ENCODE measurements around the gene KLHDC7B.
"Not testable (repeated sequence)": the region's sequence is repeated elsewhere in the genome, so short reads cannot be mapped to it uniquely, and the experiment has no call there.

KLHDC7B gene

DNA sequence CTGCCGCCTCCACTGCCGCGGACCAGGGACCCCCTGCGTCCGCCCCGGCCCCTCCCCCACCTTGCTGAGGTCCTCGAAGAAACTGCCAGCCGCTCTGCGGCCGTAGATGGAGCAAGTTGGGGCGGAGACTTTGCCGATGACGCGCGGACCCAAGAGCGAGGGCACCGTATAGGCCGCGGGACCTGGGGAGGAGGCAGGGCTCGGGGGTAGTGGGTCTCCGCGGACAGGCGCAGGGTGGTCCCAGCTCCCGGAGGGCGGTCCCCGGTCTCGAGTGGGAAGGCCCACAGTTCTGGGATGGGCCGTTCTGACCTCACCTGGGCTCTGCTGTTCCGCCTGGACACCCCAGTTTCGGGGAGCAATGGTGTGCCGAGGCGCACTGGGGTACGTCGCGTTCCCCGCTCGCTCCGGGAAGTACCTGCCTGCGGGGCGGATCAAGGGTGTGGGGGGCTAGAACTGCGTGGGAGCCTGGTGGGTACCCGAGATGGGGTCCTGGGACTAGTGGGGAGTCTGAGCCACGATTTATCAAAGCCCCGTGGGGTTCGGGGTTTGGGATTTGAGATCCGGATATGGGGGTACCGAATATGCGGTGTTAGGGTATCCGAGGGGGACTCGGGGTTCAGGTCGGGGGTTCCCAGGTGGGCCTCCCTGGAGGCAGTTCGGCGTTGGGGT lies 14.7 kb upstream of the KLHDC7B start:
- DNase-seq, result peak; percentile 92

DNA sequence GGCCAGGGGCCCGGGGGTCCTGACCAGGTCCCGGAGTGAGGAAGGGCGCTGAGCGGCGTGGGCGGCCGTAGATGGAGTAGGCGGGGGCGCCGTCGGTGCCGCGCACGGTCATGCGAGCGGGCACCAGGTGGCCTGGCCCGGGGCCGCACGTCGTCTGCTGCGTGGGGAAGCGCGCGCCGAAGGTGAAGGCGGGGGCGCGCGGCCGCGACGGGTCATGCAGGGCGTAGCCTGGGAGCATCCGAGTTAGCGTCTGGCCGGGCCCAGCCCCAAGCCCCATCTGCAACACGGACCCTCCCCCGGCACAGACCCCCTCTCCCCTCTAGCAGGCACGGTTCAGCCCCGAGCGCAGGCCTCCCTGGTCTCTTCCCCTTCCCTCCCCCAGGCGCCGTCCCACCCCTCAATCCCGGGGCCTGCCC lies 14.1 kb upstream of the KLHDC7B start:
- DNase-seq, result peak; percentile 87

DNA sequence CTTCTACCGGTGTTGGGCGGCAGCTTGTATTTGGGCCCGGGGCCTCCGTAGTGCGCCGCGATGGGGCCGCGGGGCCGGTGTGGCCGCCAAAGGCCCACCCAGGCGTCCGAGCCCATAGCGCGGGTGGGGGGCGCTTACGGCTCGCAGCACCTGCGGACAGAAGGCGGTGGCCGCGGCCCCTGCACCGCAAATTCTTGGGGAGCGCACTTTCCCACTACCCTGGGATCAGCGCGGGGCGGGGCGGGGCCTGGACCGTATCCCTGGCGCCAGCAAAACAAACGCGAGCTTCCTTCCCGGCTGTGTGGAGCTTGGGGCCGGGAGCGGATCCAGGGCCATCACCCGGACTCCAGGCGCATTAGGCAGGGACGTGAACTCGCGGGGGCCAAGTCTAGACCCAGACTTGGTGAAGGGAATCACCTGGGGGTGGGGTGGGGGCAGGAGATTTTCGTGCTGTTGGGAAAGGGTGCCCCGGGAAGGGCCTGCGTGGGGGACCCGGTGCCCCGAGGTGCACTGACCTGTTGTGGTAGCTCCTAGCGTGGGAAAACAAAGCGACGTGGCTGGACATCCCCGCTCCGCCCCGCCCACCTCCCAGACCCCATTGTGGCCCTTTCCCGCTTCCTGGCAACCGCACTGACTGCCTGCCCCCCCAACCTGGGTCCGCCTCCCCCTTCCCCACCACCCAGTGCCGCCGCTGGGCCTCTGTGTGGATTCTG lies 13.6 kb upstream of the KLHDC7B start:
- no peak for DNase-seq

DNA sequence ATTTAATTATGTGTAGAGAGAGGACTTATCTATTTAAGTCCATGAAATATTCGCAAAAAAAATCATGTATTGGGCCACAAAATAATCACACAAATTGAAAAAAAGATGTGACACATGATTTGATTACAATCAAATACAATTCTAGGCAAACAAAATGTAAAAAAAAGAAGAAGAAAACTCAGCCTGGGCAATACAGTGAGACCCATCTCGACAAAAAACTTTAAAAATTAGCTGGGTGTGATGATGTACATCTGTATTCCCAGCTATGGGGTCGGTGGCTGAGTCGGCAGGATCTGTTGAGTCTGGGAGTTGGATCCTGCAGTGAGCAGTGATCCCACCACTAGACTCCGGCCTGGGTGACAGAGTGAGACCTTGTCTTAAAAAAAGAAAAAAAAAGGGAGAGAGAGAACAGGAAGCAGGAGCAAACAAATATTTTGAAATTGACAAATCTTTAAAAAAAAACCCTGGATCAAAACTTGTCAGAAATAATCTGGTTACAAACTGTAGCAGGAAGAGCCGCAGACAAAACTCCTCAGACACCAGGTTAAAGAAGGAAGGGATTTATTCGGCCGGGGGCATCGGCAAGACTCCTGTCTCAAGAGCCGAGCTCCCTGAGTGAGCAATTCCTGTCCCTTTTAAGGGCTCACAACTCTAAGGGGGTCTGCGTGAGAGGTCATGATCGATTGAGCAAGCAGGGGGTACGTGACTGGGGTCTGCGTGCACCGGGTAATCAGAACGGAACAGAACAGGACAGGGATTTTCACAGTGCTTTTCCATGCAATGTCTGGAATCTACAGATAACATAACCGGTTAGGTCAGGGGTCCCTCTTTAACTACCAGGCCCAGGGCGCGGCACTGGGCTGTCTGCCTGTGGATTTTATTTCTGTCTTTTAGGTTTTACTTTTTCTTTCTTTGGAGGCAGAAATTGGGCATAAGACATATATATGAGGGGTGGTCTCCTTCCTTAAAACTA lies 12.6 kb upstream of the KLHDC7B start:
- no peak for DNase-seq

DNA sequence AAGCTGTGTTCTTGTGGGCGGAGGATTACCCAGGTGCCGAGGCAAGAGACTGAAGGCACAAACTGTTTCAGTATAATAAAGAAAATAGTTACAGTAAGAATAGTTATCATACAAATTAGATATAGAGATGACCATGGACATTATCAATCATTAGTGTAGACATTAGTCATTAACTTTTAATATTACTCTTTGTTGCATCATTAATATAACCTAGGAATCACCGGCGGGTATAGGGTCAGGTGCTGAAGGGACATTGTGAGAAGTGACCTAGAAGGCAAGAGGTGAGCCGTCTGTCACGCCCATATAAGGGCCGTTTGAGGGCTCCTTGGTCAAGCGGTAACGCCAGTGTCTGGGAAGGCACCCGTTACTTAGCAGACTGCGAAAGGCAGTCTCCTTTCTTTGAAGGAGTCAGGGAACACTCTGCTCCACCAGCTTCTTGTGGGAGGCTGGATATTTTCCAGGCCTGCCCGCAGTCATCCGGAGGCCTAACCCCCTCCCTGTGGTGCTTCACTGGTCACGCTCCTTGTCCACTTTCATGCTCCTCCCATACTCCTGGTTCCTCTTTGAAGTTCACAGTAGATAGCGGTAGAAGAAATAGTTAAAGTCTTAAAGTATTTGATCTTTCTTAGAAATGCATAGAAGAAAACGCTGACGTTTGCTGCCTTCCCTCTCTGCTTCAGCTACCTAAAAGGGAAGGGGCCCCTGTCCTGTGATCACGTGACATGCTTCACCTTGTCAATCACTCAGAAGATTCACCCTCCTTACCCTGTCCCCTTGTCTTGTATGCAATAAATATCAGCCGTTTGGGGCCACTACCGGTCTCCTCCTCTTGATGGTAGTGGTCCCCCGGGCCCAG lies 11.6 kb upstream of the KLHDC7B start:
- DNase-seq, result not testable (repeated sequence)

DNA sequence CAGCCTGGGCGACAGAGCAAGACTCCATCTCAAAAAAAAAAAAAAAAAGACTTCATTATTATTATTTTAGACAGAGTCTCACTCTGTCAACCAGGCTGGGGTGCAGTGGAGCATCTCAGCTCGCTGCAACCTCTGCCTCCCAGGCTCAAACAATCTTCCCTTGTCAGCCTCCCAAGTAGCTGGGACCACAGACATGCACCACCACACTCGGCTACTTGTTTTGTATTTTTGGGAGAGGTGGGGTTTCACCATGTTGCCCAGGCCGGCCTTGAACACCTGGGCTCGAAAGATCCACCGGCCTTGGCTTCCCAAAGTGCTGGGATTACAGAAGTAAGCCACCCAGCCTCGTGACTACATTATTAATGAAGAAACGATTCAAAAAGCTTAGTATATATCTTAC lies 10.6 kb upstream of the KLHDC7B start:
- DNase-seq, result no peak

DNA sequence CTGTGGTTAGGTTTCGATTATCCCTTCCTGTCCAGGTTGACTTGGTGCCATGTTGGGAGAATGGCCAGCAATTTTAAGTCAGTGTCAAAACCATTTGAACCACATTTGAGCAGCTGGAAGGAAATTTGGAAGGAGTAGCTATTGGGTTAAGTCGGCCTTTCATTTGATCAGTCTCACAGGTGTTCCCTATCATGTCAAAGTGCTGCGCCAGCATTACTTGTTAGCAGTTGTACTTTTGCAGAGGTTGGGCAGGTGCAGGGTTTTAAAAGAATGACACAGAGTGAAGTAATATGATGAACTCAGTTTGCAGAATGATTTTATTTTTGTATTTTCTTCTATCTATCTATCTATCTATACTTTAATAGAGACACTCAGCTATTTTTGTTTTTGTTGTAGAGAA lies 9.5 kb upstream of the KLHDC7B start:
- DNase-seq, result no peak

DNA sequence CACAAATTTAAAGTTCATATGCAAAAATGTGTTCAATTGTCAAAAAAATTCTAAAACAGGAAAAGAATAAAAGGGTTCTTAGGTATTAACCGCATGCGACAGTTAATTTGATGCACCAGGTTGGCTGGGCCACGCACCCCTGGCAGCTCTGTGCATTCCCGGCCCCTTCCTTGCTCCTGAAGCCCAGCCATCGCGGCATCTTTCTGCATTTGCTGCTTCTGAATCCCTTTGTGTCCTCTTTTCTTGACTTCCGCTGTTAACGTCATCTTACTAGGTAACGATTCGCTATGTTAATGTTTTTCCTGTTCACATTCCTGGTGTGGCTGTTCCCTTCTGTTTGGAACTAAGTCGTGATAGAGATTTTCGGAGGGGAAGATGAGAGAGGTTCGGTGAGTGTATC lies 7.9 kb upstream of the KLHDC7B start:
- no peak for DNase-seq

DNA sequence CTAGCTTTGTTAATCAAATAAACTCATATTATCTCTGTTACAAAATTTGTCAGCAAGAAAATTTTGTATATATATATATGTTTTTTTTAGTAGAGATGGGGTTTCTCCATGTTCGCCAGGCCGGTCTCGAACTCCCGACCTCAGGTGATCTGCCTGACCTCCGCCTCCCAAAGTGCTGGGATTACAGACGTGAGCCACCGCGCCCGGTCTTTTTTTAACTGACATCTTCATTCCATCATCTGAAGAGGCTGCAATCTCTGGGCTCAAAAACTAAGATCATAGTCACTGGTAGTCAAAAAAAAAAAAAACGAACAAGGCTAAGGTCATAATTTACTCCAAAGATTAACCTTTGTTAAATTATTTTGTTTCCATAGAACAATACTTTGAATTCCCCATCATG lies 5.3 kb upstream of the KLHDC7B start:
- no peak for DNase-seq

DNA sequence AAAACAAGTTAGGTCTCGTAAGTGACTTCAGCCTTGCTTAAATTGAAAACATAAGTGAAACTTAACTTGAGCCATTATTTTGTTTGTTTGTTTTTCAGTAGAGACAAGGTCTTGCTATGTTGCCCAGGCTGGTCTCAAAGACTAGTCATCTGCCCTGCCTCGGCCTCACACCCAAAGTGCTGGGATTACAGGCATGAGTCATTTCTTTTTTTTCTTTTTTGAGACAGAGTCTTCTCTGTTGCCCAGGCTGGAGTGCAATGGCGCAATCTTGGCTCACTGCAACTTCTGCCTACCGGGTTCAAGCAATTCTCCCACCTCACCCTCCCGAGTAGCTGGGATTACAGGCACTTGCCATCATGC lies 4.1 kb upstream of the KLHDC7B start:
- not testable (repeated sequence) for DNase-seq

DNA sequence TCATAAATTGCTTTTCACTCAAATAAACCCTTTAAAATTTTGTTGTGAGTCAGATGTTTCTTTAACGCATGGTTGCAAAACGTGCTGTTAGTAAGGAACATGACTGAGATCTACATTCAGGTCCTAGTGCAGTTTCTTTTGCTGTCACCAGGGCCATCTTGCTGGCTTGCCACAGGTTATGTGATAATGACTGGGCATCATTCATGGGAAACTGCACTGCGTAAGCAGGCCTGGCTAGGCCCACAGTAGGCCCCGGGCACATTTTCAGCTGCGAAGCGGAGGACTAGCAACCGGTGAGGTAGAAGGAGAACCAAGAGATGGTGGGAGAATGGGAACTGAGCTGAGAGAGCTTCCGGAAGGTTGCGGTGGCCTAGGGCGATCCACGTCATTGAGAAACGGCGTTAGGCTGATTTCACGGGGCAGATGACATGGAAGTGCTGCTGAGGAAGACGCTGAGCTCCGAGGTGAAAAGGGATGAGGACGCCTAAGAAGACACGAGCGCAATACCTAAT lies 3.2 kb upstream of the KLHDC7B start:
- DNase-seq, result no peak

DNA sequence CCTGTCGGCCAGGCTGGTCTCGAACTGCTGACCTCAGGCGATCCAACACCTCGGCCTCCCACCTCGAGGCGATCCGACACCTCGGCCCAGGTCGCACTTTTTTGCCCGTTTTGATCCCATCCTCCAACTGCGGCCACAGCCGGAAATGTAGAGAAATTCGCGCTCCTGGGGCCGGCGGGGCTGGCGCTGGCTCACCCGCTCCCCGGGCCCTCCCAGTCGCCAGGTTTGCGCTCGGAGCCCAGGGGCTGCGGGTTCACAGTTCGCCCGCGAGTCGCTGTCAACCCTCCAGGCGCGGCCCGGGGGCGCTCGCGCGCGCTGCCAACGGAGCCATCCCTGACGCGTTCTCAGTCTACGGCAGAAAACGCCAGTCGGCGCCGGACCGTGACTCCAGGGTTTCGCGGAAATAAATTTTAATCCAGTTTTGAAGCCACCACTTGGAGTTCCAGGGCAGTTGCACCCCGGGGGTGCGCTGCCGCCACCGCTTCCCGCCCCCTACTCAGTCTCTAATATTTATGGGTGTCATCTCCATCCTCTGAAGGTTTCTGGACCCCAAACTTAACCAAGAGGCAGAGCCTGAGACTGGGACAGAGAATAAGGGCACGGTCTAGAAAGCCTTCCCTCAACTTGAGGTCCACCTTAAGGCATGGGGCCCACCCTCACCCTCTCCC lies 1.5 kb upstream of the KLHDC7B start:
- peak; percentile 93 for DNase-seq

DNA sequence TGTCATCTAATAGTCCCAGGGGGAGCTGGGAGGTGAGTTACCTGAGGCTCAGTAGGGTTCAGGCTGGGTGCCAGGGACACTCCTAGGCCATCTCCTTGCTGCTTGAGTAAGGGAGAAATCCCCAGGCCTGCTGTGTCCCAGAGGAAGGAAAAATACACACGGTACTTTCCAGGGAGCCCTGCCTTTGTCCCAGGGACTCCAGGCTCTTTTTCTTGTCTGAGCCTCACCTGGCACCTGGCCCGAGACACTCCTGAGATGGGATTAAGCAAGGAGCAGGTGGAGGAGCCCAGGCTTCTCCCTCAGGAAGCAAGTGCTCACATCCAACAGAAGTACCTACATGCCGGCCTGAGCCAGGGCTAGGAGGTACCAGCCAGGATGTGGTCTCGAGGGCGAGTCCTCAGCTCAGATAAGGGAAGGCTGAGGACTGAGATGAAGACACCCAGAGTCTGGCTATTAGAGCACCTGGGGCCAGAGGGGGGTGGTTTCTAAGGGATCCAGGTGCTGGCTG lies 899 bp upstream of the KLHDC7B start:
- peak; percentile 71 for DNase-seq

DNA sequence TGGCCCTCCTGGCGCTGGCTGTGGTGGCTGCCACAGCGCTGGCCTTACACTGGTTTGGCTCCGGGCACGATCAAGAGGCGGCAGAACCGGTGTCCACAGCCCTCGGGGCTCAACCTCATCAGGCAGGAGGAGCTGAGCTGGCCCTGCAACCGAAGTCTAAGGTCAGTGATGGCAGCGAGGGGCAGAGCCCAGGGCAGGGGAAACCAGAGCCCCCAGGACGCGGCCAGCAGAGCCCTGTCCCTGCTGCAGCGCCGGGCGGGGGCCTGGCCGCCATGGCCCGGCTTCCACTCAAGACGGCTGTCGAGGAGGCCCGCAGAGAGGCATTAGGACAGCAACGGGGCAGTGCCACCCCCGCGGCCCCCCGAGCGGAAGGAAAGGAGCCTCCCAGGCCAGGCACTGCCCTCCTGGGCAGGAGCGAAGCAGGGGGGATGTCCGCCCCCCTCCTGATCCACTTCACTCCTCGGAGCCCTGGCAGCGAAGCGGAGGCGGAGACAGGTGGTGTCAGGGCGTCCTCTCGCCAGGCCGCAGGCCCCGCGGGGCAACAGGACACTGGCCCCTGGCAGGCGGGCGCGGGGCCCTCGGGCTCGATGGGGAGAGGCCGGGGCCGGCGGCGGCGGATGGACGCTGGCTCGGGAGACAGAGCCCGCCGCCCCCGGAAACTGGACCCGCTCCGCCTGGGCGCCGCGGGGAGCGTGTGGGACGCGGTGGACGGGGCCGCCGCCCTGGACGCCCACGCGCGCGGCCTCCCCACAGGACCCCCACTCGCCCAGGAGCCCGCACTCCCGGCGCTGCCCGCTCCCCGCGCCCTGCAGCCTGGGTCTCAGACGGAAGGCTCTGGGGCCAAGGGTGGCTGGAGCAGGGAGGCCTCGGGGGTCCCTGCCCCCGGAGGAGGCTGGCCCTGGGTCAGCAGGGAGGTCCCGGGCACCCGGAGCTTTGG lies 895 bp downstream of the KLHDC7B start:
- DNase-seq, result no peak

DNA sequence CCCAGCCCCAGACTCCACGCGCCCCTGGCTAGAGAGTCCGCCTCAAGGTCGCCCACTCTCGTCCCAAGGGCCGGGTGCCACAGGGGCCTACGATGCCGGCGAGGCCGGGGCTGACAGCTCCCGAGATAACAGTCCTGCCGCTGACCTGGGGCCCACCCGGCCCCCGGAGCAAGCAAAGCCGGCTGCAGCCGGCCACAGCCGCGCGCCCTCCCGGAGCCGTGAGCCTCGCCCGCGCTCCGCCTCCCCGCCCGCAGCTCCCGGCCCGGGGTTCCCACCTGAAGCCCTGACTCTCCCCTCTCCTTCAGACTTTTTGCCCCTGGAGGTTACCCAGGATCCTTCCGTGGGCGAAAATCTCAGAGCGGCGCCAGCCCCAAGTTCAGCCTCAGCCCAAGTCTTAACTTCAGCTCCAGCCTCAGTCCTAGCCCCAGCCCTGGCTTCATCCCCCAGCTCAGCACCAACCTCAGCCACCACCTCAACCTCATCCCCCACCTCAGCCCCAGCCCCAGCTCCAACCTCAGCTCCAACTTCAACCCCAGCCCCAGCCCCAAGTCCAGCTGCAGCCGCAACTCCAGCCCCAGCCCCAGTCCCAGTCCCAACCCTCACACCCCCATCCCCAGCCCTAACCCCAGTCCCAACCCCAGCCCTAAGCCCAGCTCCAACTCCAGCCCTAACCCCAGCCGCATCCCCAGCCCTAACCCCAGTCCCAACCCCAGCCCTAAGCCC lies 1.7 kb downstream of the KLHDC7B start:
- DNase-seq, result peak; percentile 62

DNA sequence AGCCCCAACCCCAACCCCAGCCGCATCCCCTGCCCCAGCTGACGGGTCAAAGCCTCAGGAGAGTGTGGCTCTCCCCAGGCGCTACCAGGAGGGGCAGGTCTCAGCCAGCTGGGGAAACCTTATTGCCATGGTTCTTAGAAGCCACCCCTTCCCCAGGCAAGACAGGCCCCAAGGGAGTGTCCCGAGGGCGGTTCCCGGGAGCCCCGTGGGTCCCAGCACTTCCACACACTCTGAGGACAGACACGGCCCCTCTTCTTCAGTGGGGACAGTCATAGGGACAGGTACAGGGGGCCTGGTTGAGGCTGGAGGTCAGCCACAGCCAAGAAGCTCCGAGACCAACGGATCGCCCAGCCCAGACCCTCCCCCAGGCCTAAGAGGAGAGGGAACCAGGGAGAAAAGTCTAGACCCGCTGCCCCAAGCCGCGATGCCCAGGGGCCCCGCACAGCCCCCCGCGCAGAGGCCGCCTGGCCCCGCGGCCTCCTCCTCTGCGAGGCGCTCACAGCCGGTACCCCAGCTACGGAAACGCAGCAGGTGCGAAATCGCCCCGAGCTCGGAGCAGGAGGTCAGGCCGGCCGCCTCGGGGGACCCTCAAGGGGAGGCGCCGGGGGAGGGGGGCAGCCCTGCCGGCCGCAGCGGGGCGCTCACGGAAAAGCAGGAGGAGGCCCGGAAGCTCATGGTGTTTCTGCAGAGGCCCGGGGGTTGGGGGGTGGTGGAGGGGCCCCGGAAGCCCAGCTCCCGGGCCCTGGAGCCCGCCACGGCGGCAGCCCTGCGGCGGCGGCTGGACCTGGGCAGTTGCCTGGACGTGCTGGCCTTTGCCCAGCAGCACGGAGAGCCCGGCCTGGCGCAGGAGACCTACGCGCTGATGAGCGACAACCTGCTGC lies 2.6 kb downstream of the KLHDC7B start:
- peak; percentile 89 for DNase-seq

DNA sequence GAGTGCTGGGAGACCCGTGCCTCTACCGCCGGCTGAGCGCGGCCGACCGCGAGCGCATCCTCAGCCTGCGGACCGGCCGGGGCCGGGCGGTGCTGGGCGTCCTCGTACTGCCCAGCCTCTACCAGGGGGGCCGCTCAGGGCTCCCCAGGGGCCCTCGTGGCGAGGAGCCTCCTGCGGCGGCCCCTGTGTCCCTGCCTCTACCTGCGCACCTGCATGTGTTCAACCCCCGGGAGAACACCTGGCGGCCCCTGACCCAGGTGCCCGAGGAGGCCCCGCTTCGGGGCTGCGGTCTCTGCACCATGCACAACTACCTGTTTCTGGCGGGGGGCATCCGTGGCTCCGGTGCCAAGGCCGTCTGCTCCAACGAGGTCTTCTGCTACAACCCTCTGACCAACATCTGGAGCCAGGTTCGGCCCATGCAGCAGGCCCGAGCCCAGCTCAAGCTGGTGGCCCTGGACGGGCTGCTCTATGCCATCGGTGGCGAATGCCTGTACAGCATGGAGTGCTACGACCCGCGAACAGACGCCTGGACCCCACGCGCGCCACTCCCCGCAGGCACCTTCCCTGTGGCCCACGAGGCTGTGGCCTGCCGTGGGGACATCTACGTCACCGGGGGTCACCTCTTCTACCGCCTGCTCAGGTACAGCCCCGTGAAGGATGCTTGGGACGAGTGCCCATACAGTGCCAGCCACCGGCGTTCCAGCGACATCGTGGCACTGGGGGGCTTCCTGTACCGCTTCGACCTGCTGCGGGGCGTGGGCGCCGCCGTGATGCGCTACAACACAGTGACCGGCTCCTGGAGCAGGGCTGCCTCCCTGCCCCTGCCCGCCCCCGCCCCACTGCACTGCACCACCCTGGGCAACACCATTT lies 3.5 kb downstream of the KLHDC7B start:
- no peak for DNase-seq

DNA sequence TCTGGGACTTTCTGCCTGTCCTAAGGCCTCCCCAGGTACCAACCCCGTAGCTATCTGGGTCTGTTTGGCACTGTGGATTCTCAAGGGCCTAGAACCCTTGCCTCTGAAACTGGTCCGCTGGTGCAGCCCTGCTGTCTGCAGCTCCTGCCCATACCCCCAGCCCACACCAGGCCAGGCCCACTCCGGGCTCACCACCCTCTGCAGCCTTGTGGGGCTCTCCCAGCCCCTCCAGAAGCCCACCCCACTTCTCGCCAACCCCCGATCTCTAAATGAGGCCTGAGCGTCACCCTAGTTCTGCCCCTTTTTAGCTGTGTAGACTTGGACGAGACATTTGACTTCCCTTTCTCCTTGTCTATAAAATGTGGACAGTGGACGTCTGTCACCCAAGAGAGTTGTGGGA lies 4.7 kb downstream of the KLHDC7B start:
- DNase-seq, result no peak

Measured in activated CD8-positive, alpha-beta memory T cell treated with anti-CD3 and anti-CD28 coated beads for 24 hours (primary cell).